Mammary epithelial cell (primary cell): ENCODE results near the gene PPP1R12A.

Experiments
- CTCF ChIP-seq, 2 donors: IDR thresholded peaks in 1 of 2; conservative IDR thresholded peaks in 1 of 2; 2 replicates each; pipeline ENCODE4 v1.5.1; 2011 to 2012; ENCODE audit warnings: inconsistent platforms in 2 of 2, low read length in 2 of 2, mild to moderate bottlenecking in 2 of 2, control low read depth in 1 of 2, low read depth in 1 of 2; ENCODE audit not compliant: insufficient read depth in 1 of 2; ENCODE audit errors: extremely low read depth in 1 of 2
- EZH2 ChIP-seq: IDR thresholded peaks from 2 replicates; pipeline ENCODE4 v1.6.1; 2012; ENCODE audit warnings: low read length, inconsistent platforms, borderline replicate concordance

DNA sequence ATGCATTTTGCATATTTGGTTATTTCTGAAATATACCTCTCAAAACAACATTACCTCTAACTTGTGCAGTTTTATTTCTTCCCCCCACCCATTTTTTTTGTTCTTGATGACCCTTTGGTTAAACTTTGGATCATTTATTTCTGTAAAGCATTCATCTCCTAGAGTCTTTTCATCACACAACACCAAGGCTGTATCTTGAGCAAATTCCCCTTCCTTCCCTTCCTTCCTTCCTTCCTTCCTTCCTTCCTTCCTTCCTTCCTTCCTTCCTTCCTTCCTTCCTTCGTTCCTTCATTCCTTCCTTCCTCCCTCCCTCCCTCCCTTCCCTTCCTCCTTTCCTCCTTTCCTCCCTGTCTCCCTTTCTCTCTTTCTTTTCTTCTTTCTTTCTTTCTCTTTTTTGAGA is 43.8 kb upstream of the PPP1R12A start:
- TF ChIP-seq CTCF (conservative IDR thresholded peaks at IDR 0.05 in 1 of 2, IDR thresholded peaks at IDR 0.05 in 1 of 2; ENCODE audit: extremely low read depth in 1 of 2, insufficient read depth in 1 of 2, low read depth in 1 of 2, low read length in 2 of 2) = no peak
- TF ChIP-seq EZH2 = no peak
